Rectal smooth muscle tissue (tissue), 1 donor: Measurements from ENCODE around the gene ETS1.

ENCODE experiments used
- H3K27ac ChIP-seq: one replicate; pipeline ENCODE4 v1.7.0; 2013; ENCODE audit warnings: low read depth, low read length, inconsistent platforms
- H3K27me3 ChIP-seq: one replicate; pipeline ENCODE4 v1.7.0; 2013; ENCODE audit warnings: low read length; ENCODE audit not compliant: control insufficient read depth, insufficient read depth
- H3K36me3 ChIP-seq: one replicate; pipeline ENCODE4 v1.7.0; 2013; ENCODE audit warnings: low read length; ENCODE audit not compliant: control insufficient read depth, insufficient read depth
- H3K4me1 ChIP-seq: one replicate; pipeline ENCODE4 v1.7.0; 2013; ENCODE audit warnings: low read length; ENCODE audit not compliant: control insufficient read depth, insufficient read depth
- H3K4me3 ChIP-seq: one replicate; pipeline ENCODE4 v1.7.0; 2013; ENCODE audit warnings: low read length
- H3K9ac ChIP-seq: one replicate; pipeline ENCODE4 v1.7.0; 2013; ENCODE audit warnings: low read length

The ETS1 gene

GRCh38 chr11:128417607-128418324, 169.6 kb downstream of the ETS1 start:
- Histone ChIP-seq H3K36me3 (no peaks in the 10 kb centered on the region), H3K27ac (no peak overlapping the region), H3K27me3 (no peaks in the 10 kb centered on the region), H3K4me3 (no peak overlapping the region), H3K4me1 (peaks cover 6% of the 10 kb centered on the region), H3K9ac (no peak overlapping the region)

GRCh38 chr11:128416976-128417375, 170.4 kb downstream of the ETS1 start:
- Histone ChIP-seq H3K4me1 (peaks cover 6% of the 10 kb centered on the region), H3K27me3 (no peaks in the 10 kb centered on the region), H3K36me3 (no peaks in the 10 kb centered on the region), H3K27ac (peak overlapping the region; percentile 39), H3K9ac (no peak overlapping the region), H3K4me3 (no peak overlapping the region)

GRCh38 chr11:128415539-128415938, 171.8 kb downstream of the ETS1 start:
- peaks cover 6% of the 10 kb centered on the region for H3K4me1 ChIP-seq
- H3K4me3 ChIP-seq: no peak overlapping the region
- H3K36me3 ChIP-seq: no peaks in the 10 kb centered on the region
- no peak overlapping the region for H3K9ac ChIP-seq
- H3K27ac ChIP-seq: no peak overlapping the region
- H3K27me3 ChIP-seq: no peaks in the 10 kb centered on the region

GRCh38 chr11:128412847-128413791, 174.2 kb downstream of the ETS1 start:
- H3K4me3 ChIP-seq: no peak overlapping the region
- no peaks in the 10 kb centered on the region for H3K27me3 ChIP-seq
- H3K4me1 ChIP-seq: peaks cover 6% of the 10 kb centered on the region
- H3K9ac ChIP-seq: no peak overlapping the region
- H3K27ac ChIP-seq: no peak overlapping the region
- no peaks in the 10 kb centered on the region for H3K36me3 ChIP-seq

GRCh38 chr11:128411812-128412211, 175.5 kb downstream of the ETS1 start:
- Histone ChIP-seq H3K4me3 (no peak overlapping the region), H3K9ac (no peak overlapping the region), H3K4me1 (peaks cover under 1% of the 10 kb centered on the region), H3K27ac (no peak overlapping the region), H3K36me3 (no peaks in the 10 kb centered on the region), H3K27me3 (no peaks in the 10 kb centered on the region)

GRCh38 chr11:128411150-128411549, 176.2 kb downstream of the ETS1 start:
- H3K36me3 ChIP-seq: no peaks in the 10 kb centered on the region
- no peaks in the 10 kb centered on the region for H3K27me3 ChIP-seq
- no peak overlapping the region for H3K27ac ChIP-seq
- peaks cover 4% of the 10 kb centered on the region for H3K4me1 ChIP-seq
- no peak overlapping the region for H3K4me3 ChIP-seq
- H3K9ac ChIP-seq: no peak overlapping the region

- Histone ChIP-seq H3K36me3 (no peaks in the 10 kb centered on the region), H3K27me3 (no peaks in the 10 kb centered on the region), H3K9ac (no peak overlapping the region), H3K4me1 (peaks cover 13% of the 10 kb centered on the region), H3K4me3 (no peak overlapping the region), H3K27ac (no peak overlapping the region)
Measured at GRCh38 chr11:128409476-128409875, 177.9 kb downstream of the ETS1 start.
